Astrocyte of the cerebellum (primary cell): ENCODE data around the gene TRAFD1.

Experiments
- DNase-seq: peaks from one replicate; pipeline ENCODE4 v3.0.0-alpha.2; 2011; ENCODE audit warnings: low read depth
- H3K4me3 ChIP-seq: 2 replicates; pipeline ENCODE4 v1.5.1; 2011; ENCODE audit warnings: mild to moderate bottlenecking, low read depth, low read length, moderate library complexity
- in situ Hi-C: cut with HindIII; loops from 2 replicates; pipeline ENCODE4 v1.10.0; 2017; ENCODE audit warnings: low sequenced_read_pairs
- TF ChIP-seq, protein P1 (sequence below): IDR thresholded peaks from 2 replicates; pipeline ENCODE4 v1.5.1; 2012; ENCODE audit warnings: low read length, low read depth, moderate library complexity, mild to moderate bottlenecking; ENCODE audit errors: missing control alignments

Gene TRAFD1

DNA sequence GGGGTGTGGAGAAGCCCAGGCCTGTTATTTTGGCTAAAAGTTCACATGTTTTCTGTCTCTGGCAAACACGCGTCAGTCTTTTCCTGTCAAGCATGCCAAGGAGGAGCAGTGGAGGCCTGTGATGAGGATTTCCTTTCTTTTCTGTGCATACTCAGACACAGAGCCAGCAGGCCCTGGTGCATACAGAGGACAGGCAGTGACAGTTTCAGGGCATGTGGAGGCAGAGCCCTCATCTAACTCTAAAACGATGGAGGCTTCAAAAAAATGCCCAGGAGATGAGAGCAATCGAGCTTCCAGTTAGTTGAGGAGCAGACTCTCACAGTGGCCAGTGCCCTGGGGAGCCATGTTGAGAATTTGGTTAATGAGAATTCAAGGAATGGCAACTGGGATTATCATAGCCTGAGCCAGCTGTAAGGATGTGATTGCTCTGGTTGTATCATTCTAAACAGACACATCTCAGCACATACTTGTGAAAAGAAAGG is 66.5 kb downstream of the TRAFD1 start:
- TF ChIP-seq, protein P1, sequence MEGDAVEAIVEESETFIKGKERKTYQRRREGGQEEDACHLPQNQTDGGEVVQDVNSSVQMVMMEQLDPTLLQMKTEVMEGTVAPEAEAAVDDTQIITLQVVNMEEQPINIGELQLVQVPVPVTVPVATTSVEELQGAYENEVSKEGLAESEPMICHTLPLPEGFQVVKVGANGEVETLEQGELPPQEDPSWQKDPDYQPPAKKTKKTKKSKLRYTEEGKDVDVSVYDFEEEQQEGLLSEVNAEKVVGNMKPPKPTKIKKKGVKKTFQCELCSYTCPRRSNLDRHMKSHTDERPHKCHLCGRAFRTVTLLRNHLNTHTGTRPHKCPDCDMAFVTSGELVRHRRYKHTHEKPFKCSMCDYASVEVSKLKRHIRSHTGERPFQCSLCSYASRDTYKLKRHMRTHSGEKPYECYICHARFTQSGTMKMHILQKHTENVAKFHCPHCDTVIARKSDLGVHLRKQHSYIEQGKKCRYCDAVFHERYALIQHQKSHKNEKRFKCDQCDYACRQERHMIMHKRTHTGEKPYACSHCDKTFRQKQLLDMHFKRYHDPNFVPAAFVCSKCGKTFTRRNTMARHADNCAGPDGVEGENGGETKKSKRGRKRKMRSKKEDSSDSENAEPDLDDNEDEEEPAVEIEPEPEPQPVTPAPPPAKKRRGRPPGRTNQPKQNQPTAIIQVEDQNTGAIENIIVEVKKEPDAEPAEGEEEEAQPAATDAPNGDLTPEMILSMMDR, result no peak
- in situ Hi-C loops, result no loop called here
- DNase-seq, result no peak
- H3K4me3 ChIP-seq, result no peak overlapping the region

DNA sequence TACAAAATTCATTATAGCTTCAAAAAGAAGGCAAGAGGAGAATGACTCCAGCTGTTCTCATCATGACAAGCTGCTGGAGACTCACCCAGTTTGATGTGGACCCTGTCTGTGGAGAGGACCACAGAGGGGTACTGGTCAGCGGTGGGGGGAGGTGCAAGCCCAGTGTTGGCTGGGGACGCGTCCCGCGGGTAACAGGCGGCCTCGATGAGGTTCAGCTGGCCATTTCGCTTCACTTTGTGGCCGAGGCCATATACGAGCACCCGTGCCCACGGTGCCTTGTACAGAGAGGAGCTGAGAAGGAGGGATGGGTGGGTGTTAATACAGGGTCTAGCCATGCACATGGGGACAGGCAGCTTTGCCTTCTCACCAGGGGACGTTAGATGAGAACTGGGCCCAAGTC is 67.1 kb downstream of the TRAFD1 start:
- DNase-seq, result no peak
- TF ChIP-seq, protein P1, result no peak
- no peak overlapping the region for H3K4me3 ChIP-seq
- in situ Hi-C loops, result no loop called here

DNA sequence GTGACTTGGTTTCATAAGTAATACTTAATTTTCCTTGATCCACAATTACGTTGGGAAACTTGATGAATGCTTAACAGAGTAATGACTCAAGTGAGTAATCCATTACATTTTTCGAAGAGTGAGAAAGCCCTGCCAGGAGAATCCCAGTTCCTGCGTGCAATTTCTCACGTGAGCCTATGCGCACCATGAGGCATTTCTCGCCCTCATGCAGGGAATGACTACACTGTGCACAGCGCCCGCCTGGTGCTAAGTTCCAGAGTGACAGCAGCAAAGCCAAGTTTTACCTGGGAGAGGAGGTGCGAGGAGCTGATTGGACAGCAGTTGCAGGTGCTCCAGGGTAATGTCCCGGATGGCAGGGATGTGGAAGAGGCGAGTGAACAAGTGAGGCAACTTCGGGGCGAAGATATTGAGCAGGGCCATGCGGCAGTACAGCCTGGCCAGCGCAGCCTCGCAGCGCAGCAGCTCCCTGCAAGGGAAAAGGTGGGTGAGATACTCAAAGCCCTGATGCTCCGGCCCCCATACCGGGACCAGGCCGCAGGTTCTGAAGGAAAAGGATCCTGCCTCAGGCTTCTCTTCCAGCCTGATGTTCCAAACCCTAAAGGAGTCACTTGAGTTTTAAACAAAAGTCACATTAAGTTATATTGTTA is 69.4 kb downstream of the TRAFD1 start:
- no peak for DNase-seq
- no peak overlapping the region for H3K4me3 ChIP-seq
- TF ChIP-seq, protein P1, result no peak
- in situ Hi-C loops, result no loop called here

DNA sequence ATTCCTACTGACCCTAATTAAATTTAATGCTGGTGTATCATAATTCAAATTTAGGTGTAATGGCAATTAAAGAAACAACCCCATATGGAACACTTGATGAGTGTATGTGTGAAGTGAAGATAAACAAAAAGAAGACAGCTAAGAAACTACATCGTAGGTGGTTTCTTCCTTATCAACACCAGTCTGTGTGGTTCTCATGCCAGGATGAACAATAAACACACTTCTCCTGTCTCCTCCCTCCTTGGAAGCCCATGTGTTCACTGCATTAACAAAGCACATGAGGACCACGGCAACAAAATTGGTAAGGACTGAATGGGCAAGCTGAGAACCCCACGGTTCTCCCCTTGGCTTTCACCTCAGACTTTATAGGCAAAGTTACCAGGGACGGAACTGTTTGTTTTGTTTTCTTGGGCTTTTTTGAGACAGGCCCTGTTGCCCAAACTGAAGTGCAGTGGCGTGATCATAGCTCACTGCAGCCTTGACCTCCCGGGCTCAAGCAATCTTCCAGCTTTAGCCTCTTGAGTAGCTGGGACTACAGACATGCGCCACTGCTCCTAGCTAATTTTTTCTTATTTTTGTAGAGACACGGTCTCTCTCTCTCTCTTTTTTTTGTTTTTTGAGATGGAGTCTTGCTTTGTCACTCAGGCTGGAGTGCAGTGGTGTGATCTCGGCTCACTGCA is 71.0 kb downstream of the TRAFD1 start:
- DNase-seq, result no peak
- no peak overlapping the region for H3K4me3 ChIP-seq
- in situ Hi-C loops, result no loop called here
- TF ChIP-seq, protein P1, result no peak

DNA sequence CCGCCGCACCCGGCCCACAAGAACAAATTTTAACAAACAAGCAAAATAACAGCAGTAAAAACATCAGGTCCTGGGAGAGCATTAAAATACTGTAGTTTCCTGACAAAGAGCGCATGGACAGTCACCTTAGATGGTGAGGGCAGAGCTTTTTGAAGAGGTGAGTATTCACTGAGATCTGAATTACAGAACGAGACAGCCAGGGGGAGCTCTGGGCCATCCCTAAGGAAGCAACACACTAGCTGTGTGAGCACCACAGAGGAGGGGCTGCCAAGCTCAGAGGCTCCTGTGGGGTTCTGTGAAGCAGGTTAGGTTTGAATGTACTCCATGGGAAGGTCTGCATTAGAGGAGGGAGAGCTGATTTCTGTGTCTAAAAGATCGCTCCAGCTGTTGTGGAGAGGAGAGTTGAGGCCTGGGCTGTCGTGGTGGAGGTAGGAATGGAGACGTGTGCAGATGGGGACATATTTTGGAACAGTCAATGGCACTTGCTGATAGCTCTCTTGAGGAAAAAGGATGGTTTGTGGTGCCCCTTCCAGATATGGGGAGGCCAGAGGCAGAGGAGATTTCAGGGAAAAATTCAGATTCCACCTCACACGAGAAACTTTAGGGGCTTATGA is 72.9 kb downstream of the TRAFD1 start:
- TF ChIP-seq, protein P1, result peak; percentile 81
- H3K4me3 ChIP-seq, result no peak overlapping the region

DNA sequence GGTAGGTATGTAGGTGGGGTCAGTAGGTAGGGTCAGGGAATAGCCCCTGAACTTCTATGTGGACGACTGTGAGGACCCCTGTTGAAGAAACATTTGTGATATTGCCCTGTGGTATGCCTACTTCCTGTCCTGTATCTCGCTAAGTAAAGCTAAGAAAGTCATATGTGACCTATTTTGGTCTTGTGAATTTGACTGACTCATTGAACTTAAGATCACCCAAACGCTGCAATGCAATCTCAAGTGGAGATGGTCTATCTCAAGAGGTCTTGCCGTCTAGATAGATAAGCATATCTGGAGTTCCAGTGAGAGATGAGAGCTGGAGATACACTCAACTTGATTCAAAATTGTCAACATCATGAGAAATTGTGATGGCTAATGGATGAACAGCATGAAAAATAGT is 73.8 kb downstream of the TRAFD1 start:
- H3K4me3 ChIP-seq, result no peak overlapping the region
- TF ChIP-seq, protein P1, result no peak
- in situ Hi-C loops, result no loop called here
- DNase-seq, result no peak

More for the DNA sequence above, 72.9 kb downstream of the TRAFD1 start:
- in situ Hi-C loops, result no loop called here
- peak; percentile 41 for DNase-seq
